Adipose tissue (tissue), 3 donors: ENCODE results near the gene KEAP1. TPM values are rescaled to one million over a fixed set of nuclear protein-coding genes. Genes with fewer than 3 reads are reported as not detected.
"Not testable (repeated sequence)": the region's sequence is repeated elsewhere in the genome, so short reads cannot be mapped to it uniquely, and the experiment has no call there.

ENCODE experiments used
- H3K27ac ChIP-seq: one replicate; pipeline ENCODE4 v1.5.1; 2013; ENCODE audit warnings: low read depth, low read length
- whole genome bisulfite sequencing, 3 donors: extraction: QIAGEN DNeasy Blood & Tissue Kit; methylation state at CpG; one replicate each; pipeline ENCODE4 v1.1.7; 2013; 5-methylcytosine and 5-hydroxymethylcytosine counted together
- polyA plus RNA-seq, 3 donors: library from polyadenylated mRNA; stranded (reverse); fragments of 200-250 nt; gene quantifications; one replicate each; pipeline ENCODE4 v1.2.3, GENCODE V29; 2013
- donor health status: healthy with polysubstance abuse.
- donor health status: Bipolar disorder and iron deficiency.
- donor health status: healthy.

The KEAP1 gene
- polyA plus RNA-seq, 3 donors = 26.6 to 50.8 (median 50.0) TPM

DNA sequence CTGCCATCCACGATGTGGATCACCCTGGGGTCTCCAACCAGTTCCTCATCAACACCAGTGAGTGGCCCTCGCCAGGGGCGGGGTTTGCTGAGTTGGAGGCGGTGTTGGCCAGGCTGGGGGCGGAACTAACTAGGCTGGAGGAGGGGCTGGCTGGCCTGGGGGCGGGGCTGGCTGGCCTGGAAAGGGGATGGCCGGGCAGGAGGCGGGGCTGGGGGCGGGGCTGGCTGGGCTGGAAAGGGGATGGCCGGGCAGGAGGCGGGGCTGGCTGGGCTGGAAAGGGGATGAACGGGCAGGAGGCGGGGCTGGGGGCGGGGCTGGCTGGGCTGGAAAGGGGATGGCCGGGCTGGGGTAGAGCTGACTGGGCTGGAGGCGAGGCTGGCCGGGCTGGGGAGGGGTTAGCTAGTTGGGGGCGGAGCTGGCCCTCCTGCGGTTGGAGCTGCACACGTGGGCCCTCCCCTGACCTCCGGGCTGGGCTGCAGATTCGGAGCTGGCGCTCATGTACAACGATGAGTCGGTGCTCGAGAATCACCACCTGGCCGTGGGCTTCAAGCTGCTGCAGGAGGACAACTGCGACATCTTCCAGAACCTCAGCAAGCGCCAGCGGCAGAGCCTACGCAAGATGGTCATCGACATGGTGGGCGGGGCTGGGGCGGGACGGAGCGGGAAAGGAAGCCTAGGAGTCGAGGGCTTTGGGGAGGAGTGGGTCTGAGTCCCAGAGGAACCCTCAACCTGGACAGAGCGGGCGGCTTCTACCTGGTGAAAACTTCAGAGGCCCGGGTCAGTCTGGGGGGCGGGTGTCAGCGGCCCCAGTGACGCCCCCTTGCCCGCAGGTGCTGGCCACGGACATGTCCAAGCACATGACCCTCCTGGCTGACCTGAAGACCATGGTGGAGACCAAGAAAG, 41.9 kb downstream of the KEAP1 start:
- 8 to 15% (median 10%) methylated on average over 37 to 45 of the region's 45 CpGs for WGBS, 3 donors
- no peak overlapping the region for H3K27ac ChIP-seq

DNA sequence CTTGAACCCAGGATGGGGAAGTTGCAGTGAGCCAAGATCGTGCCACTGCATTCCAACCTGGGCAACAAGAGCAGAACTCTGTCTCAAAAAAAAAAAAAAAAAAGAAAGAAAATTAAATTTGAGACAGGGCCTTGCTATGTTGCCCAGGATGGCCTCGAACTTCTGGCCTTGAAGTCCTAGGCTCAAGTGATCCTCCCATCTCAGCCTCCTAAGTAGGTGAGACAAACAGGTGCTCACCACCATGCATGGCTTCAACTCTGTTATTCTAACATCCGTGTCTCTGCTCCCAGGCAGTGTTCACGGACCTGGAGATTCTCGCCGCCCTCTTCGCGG, 42.5 kb downstream of the KEAP1 start:
- no peak overlapping the region for H3K27ac ChIP-seq
- 31 to 49% (median 40%) methylated on average over 8 of the region's 8 CpGs for WGBS, 3 donors

- WGBS, 3 donors = 90 to 94% (median 94%) methylated on average over 7 of the region's 7 CpGs
- not testable (repeated sequence) for H3K27ac ChIP-seq
Measured at GRCh38 chr19:10458733-10459132, 44.4 kb downstream of the KEAP1 start.

DNA sequence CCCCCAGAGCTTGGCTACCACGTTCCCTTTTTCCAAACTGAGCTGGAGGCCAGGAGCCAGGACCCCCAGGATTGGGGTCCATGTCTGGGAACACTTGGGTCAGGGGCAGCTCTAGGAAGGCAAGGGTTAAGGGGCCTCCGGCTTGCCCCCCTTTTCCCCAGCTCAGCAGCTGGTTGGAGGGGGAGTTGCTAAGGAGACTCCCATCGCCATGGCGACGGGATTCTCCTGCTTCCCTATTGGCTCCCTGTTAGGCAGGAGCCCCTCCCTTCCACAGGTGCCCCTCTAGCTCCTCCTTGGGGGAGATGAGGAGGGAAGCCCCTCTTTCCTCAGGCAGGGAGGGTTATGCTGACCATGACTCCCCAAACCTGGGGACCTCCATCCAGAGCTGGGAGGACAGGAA, 48.9 kb downstream of the KEAP1 start:
- 47 to 83% (median 78%) methylated on average over 4 to 5 of the region's 5 CpGs for WGBS, 3 donors
- no peak overlapping the region for H3K27ac ChIP-seq

DNA sequence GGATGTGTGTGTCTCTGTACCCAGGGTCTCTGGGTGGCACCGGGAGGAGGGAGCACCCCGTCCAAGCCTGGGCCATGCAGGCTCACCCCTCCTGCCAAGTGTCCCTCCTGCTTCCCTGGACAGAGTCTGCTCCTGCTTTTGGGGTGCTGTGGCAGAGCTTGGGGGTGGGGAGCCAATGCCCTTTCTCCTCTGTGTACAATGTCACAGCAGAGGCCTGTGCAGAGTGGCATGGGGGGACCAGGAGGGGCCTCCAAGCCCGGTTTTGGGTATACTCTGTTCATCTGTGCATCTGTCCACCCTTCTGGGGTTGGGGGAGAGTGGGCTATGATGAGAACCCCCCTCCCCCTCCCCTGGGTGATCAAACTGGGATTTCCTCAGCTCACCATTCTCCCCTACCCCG, 49.3 kb downstream of the KEAP1 start:
- no peak overlapping the region for H3K27ac ChIP-seq
- WGBS, 3 donors = 75 to 79% (median 78%) methylated on average over 4 of the region's 4 CpGs

DNA sequence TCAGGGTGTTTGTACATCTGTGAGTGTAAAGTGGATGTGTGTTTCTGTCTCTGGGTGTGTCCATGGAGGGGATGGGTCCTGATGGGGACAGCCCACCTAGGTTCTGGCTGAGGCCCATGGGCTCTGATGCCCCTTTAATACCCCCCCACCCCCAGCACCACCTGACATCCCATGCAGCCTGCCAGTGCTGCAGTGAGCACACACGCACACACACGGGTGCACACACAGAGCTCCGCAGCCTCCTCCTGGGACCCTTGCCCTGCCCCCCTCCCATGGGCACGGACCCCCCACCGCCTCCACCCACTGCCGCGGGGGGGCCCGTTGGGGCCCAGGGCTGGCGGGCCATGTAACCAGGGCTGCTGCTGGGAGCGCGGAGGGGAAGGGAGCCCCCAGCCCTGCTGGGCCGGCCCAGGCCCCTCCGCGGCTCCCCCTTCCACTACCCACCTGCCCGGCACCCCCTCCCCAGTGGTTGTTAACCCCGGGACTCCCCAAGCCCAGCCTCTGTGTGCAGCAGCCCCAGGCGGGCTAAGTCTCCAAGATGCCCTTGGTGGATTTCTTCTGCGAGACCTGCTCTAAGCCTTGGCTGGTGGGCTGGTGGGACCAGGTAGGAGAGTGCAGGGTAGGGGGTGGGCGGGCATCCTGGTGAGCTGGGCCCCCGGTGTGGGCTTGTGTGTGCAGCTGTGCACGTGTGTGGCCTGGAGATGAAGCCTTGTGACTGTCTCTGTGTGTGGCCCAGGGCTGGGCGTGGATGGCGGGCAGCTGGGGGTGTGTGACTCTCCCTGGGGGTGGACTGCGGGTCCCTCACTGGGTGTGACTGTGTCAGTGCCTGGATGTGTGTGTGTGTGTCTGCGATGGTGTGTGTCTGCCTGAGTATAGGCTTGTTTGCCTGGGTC, 50.2 kb downstream of the KEAP1 start:
- WGBS, 3 donors = 63 to 69% (median 67%) methylated on average over 20 to 25 of the region's 25 CpGs

GRCh38 chr19:10450853-10451609, 52.1 kb downstream of the KEAP1 start:
- WGBS, 3 donors = 77 to 89% (median 85%) methylated on average over 25 of the region's 25 CpGs
- H3K27ac ChIP-seq = no peak overlapping the region

More for the DNA sequence above, 50.2 kb downstream of the KEAP1 start:
- no peak overlapping the region for H3K27ac ChIP-seq

- WGBS, 3 donors = 88 to 93% (median 91%) methylated on average over 14 of the region's 14 CpGs
- H3K27ac ChIP-seq = no peak overlapping the region
Measured at GRCh38 chr19:10450191-10450852, 52.8 kb downstream of the KEAP1 start.

- 96 to 97% (median 97%) methylated on average over 7 of the region's 7 CpGs for WGBS, 3 donors
- no peak overlapping the region for H3K27ac ChIP-seq
Measured at GRCh38 chr19:10449037-10449436, 54.1 kb downstream of the KEAP1 start.

- 92 to 95% (median 92%) methylated on average over 3 of the region's 3 CpGs for WGBS, 3 donors
- no peak overlapping the region for H3K27ac ChIP-seq
Measured at GRCh38 chr19:10442698-10443097, 60.5 kb downstream of the KEAP1 start.

- no peak overlapping the region for H3K27ac ChIP-seq
- 83 to 92% (median 89%) methylated on average over 5 of the region's 5 CpGs for WGBS, 3 donors
Measured at GRCh38 chr19:10439588-10439987, 63.6 kb downstream of the KEAP1 start.

Other genes with a start within 250 kb of the KEAP1 start
- 100 to 1,000 TPM in 1 of 3 donors, 10 to 100 TPM in 1, 1 to 10 TPM in 1; 5.6 to 134 (median 26.0) TPM for gene ICAM1, start 232.2 kb downstream of the KEAP1 start, polyA plus RNA-seq
- 1 to 10 TPM in 2 of 3 donors, under 1 TPM in 1; 0.06 to 2.5 (median 2.5) TPM for gene ICAM4, start 216.4 kb downstream of the KEAP1 start, polyA plus RNA-seq
- gene ICAM5, start 213.4 kb downstream of the KEAP1 start, polyA plus RNA-seq = under 1 TPM; 0.20 to 0.55 (median 0.22) TPM
- gene ZGLP1, start 193.5 kb downstream of the KEAP1 start, polyA plus RNA-seq = 1 to 10 TPM; 2.2 to 5.3 (median 2.2) TPM
- gene FDX2, start 187.3 kb downstream of the KEAP1 start, polyA plus RNA-seq = 10 to 100 TPM; 13.0 to 22.5 (median 19.1) TPM
- 10 to 100 TPM in 1 of 3 donors, 1 to 10 TPM in 2; 7.4 to 15.5 (median 8.7) TPM for gene RAVER1, start 169.8 kb downstream of the KEAP1 start, polyA plus RNA-seq
- gene ICAM3, start 163.7 kb downstream of the KEAP1 start, polyA plus RNA-seq = 10 to 100 TPM; 19.6 to 44.3 (median 26.0) TPM
- gene TYK2, start 122.8 kb downstream of the KEAP1 start, polyA plus RNA-seq = 100 to 1,000 TPM in 2 of 3 donors, 10 to 100 TPM in 1; 59.0 to 141 (median 106) TPM
- 100 to 1,000 TPM in 2 of 3 donors, 10 to 100 TPM in 1; 99.7 to 305 (median 272) TPM for gene CDC37, start 99.8 kb downstream of the KEAP1 start, polyA plus RNA-seq
- 10 to 100 TPM in 2 of 3 donors, 1 to 10 TPM in 1; 6.4 to 11.9 (median 10.6) TPM for gene PDE4A, start 82.8 kb downstream of the KEAP1 start, polyA plus RNA-seq
- gene S1PR5, start 14.1 kb upstream of the KEAP1 start, polyA plus RNA-seq = under 1 TPM in 2 of 3 donors, not detected in 1; 0.12 to 0.20 TPM
- 10 to 100 TPM; 12.0 to 23.0 (median 21.5) TPM for gene ATG4D, start 40.5 kb upstream of the KEAP1 start, polyA plus RNA-seq
- 10 to 100 TPM; 14.8 to 17.5 (median 15.2) TPM for gene KRI1, start 62.7 kb upstream of the KEAP1 start, polyA plus RNA-seq
- 10 to 100 TPM in 2 of 3 donors, 1 to 10 TPM in 1; 6.3 to 24.3 (median 22.2) TPM for gene CDKN2D, start 65.6 kb upstream of the KEAP1 start, polyA plus RNA-seq
- gene AP1M2, start 84.0 kb upstream of the KEAP1 start, polyA plus RNA-seq = 10 to 100 TPM in 1 of 3 donors, 1 to 10 TPM in 1, not detected in 1; 5.4 to 37.3 TPM
- 10 to 100 TPM; 32.4 to 68.7 (median 62.9) TPM for gene SLC44A2, start 122.2 kb upstream of the KEAP1 start, polyA plus RNA-seq
- gene ILF3, start 151.0 kb upstream of the KEAP1 start, polyA plus RNA-seq = 100 to 1,000 TPM in 1 of 3 donors, 10 to 100 TPM in 2; 51.6 to 116 (median 79.9) TPM
- 10 to 100 TPM; 50.7 to 96.5 (median 59.4) TPM for gene QTRT1, start 198.1 kb upstream of the KEAP1 start, polyA plus RNA-seq
- gene DNM2, start 214.7 kb upstream of the KEAP1 start, polyA plus RNA-seq = 10 to 100 TPM; 56.5 to 81.6 (median 64.2) TPM